IMR-90 (cell line): ENCODE data around the gene STXBP6. TPM values are rescaled to one million over a fixed set of nuclear protein-coding genes. Genes with fewer than 3 reads are reported as not detected.
A peak's percentile ranks its signal among the peaks of the same experiment; 100 is the strongest.

ENCODE experiments used
- ATAC-seq: fragments of 200-7000 bp; cut with Tn5 transposase; 2 replicates; pipeline ENCODE4 v1.9.1; 2020; ENCODE audit warnings: low read depth, mild to moderate bottlenecking, moderate library complexity
- BruUV-seq: library from RNA; stranded (reverse); fragments of 400-500 nt; replicated peaks from 2 replicates; lab custom pipeline; 2021; lab: Mats Ljungman, UMichigan
- CTCF ChIA-PET: fragments of 300-600 bp; formaldehyde crosslinking; extraction: SDS; loops from one replicate; lab custom pipeline; 2021; ENCODE audit warnings: antibody characterized with exemption; lab: Yijun Ruan, JAX
- POLR2A ChIA-PET: fragments of 300-600 bp; sonication (Branson Sonifier 250); formaldehyde crosslinking; loops from one replicate; lab custom pipeline; 2022; ENCODE audit warnings: antibody characterized with exemption; ENCODE audit not compliant: unreplicated experiment; lab: Charles Lee
- DNase-seq: peaks from one replicate; pipeline ENCODE4 v3.0.0; 2013
- H2AFZ ChIP-seq: replicated peaks from 2 replicates; pipeline ENCODE3; 2013; ENCODE audit warnings: low read length, mild to moderate bottlenecking; ENCODE audit not compliant: poor library complexity
- H2AK5ac ChIP-seq: 2 replicates; pipeline ENCODE4 v1.6.1; 2013; ENCODE audit warnings: low read depth, low read length, inconsistent platforms
- H2AK9ac ChIP-seq: replicated peaks from 2 replicates; pipeline ENCODE3; 2013; ENCODE audit warnings: mild to moderate bottlenecking, low read depth, low read length, moderate library complexity; ENCODE audit not compliant: poor library complexity
- H2BK120ac ChIP-seq: 2 replicates; pipeline ENCODE4 v1.6.1; 2013; ENCODE audit warnings: low read depth, low read length, inconsistent platforms
- H2BK15ac ChIP-seq: 3 replicates; pipeline ENCODE4 v1.6.1; 2013; ENCODE audit warnings: low read depth, low read length, inconsistent platforms
- H2BK20ac ChIP-seq: 2 replicates; pipeline ENCODE4 v1.6.1; 2013; ENCODE audit warnings: low read depth, mild to moderate bottlenecking, inconsistent platforms, low read length, moderate library complexity
- H2BK5ac ChIP-seq: 2 replicates; pipeline ENCODE4 v1.6.1; 2013; ENCODE audit warnings: mild to moderate bottlenecking, low read depth, low read length, inconsistent platforms; ENCODE audit not compliant: poor library complexity, severe bottlenecking
- H3K14ac ChIP-seq: replicated peaks from 2 replicates; pipeline ENCODE4 v1.6.1; 2013; ENCODE audit warnings: low read depth, low read length, inconsistent platforms
- H3K18ac ChIP-seq: 2 replicates; pipeline ENCODE4 v1.6.1; 2013; ENCODE audit warnings: low read depth, low read length, control low read depth
- H3K23ac ChIP-seq: 2 replicates; pipeline ENCODE4 v1.6.1; 2013; ENCODE audit warnings: low read depth, low read length, inconsistent platforms
- H3K27ac ChIP-seq: 2 replicates; pipeline ENCODE4 v1.5.1; 2013; ENCODE audit warnings: mild to moderate bottlenecking, control low read depth, low read length; ENCODE audit not compliant: insufficient read depth
- H3K27me3 ChIP-seq: 2 replicates; pipeline ENCODE4 v1.6.1; 2013; ENCODE audit warnings: low read length; ENCODE audit not compliant: control insufficient read depth, insufficient read depth
- H3K36me3 ChIP-seq: 2 replicates; pipeline ENCODE4 v1.6.1; 2013; ENCODE audit warnings: low read length, mixed read lengths; ENCODE audit not compliant: control insufficient read depth, insufficient read depth
- H3K4ac ChIP-seq: 2 replicates; pipeline ENCODE4 v1.6.1; 2013; ENCODE audit warnings: low read depth, low read length, inconsistent platforms
- H3K4me1 ChIP-seq: 2 replicates; pipeline ENCODE4 v1.6.1; 2013; ENCODE audit warnings: low read length, mixed read lengths; ENCODE audit not compliant: control insufficient read depth, insufficient read depth
- H3K4me2 ChIP-seq: 2 replicates; pipeline ENCODE4 v1.6.1; 2013; ENCODE audit warnings: low read depth, mild to moderate bottlenecking, control low read depth, low read length, moderate library complexity
- H3K4me3 ChIP-seq: 2 replicates; pipeline ENCODE4 v1.5.1; 2013; ENCODE audit warnings: low read depth, mild to moderate bottlenecking, control low read depth, low read length, moderate library complexity; ENCODE audit not compliant: insufficient read depth
- H3K56ac ChIP-seq: 2 replicates; pipeline ENCODE4 v1.6.1; 2013; ENCODE audit warnings: low read length, inconsistent platforms; ENCODE audit not compliant: insufficient read depth; ENCODE audit errors: extremely low read depth
- H3K79me1 ChIP-seq, 2 experiments: 2 replicates each; pipeline ENCODE4 v1.6.1; 2013; ENCODE audit warnings: low read length in 2 of 2, inconsistent platforms in 1 of 2, low read depth in 1 of 2
- H3K9ac ChIP-seq: 2 replicates; pipeline ENCODE4 v1.6.1; 2013; ENCODE audit warnings: low read depth, low read length, control low read depth
- H3K9me1 ChIP-seq: 2 replicates; pipeline ENCODE4 v1.6.1; 2013; ENCODE audit warnings: low read length, inconsistent platforms; ENCODE audit not compliant: insufficient read depth
- H3K9me3 ChIP-seq: 2 replicates; pipeline ENCODE4 v1.6.1; 2013; ENCODE audit warnings: low read length; ENCODE audit not compliant: control insufficient read depth, insufficient read depth
- H4K20me1 ChIP-seq: 2 replicates; pipeline ENCODE4 v1.6.1; 2013; ENCODE audit warnings: low read length, inconsistent platforms; ENCODE audit not compliant: insufficient read depth
- H4K5ac ChIP-seq: 2 replicates; pipeline ENCODE4 v1.6.1; 2013; ENCODE audit warnings: mild to moderate bottlenecking, low read depth, low read length, control low read depth
- H4K8ac ChIP-seq, 2 experiments: 2 replicates each; pipeline ENCODE4 v1.6.1; 2013; ENCODE audit warnings: low read depth in 2 of 2, low read length in 2 of 2, control low read depth in 1 of 2, inconsistent platforms in 1 of 2
- H4K91ac ChIP-seq: 2 replicates; pipeline ENCODE4 v1.6.1; 2013; ENCODE audit warnings: low read depth, low read length, inconsistent platforms; ENCODE audit not compliant: insufficient read depth
- BHLHE40 ChIP-seq: fragments of 150-350 bp; IDR thresholded peaks from 2 replicates; pipeline ENCODE4 v1.6.1; 2016; ENCODE audit warnings: mild to moderate bottlenecking, low read depth, low read length
- CEBPB ChIP-seq: IDR thresholded peaks from 2 replicates; pipeline ENCODE4 v1.6.1; 2012; ENCODE audit warnings: low read depth, low read length, improper control_type of control experiment
- CTCF ChIP-seq: conservative IDR thresholded peaks from 2 replicates; pipeline ENCODE4 v1.5.1; 2012; ENCODE audit warnings: mild to moderate bottlenecking, low read depth, low read length, improper control_type of control experiment
- FOS ChIP-seq: fragments of 150-350 bp; IDR thresholded peaks from 2 replicates; pipeline ENCODE4 v1.6.1; 2016; ENCODE audit warnings: low read depth, low read length
- MAFK ChIP-seq: IDR thresholded peaks from 2 replicates; pipeline ENCODE4 v1.6.1; 2012; ENCODE audit warnings: low read depth, low read length, improper control_type of control experiment
- MXI1 ChIP-seq: IDR thresholded peaks from 2 replicates; pipeline ENCODE4 v1.6.1; 2012; ENCODE audit warnings: low read depth, mild to moderate bottlenecking, low read length, moderate library complexity, borderline replicate concordance
- NFE2L2 ChIP-seq: fragments of 150-350 bp; IDR thresholded peaks from 2 replicates; pipeline ENCODE4 v1.6.1; 2016; ENCODE audit warnings: low read depth, mild to moderate bottlenecking, low read length
- POLR2A ChIP-seq: IDR thresholded peaks from 2 replicates; pipeline ENCODE4 v1.6.1; 2012; ENCODE audit warnings: mild to moderate bottlenecking, low read depth, low read length
- RAD21 ChIP-seq: IDR thresholded peaks from 2 replicates; pipeline ENCODE4 v1.6.1; 2012; ENCODE audit warnings: low read length, improper control_type of control experiment
- WGBS, 2 experiments: methylation state at CpG; one replicate each; pipeline versions ENCODE4 v1.1.5 to v1.1.7; 2013; ENCODE audit warnings: missing lambda C conversion rate in 2 of 2; ENCODE audit not compliant: insufficient read length in 1 of 2; ENCODE audit errors: extremely low coverage in 2 of 2; 5-methylcytosine and 5-hydroxymethylcytosine counted together
- dilution Hi-C: fragments of 300-500 bp; cut with HindIII; formaldehyde crosslinking; loops from one replicate; pipeline ENCODE4 v1.14.3; 2018; ENCODE audit warnings: low sequenced_read_pairs; ENCODE audit not compliant: unreplicated experiment
- in situ Hi-C: fragments of 300-500 bp; cut with MboI; formaldehyde crosslinking; loops from 3 replicates; pipeline ENCODE4 v1.14.3; 2019; ENCODE audit warnings: low sequenced_read_pairs, inconsistent platforms, mixed read lengths
- intact Hi-C: fragments of 100-400 bp; cut with micrococcal nuclease; formaldehyde crosslinking; loops from 2 replicates; pipeline ENCODE4 v1.10.0; 2022
- polyA plus RNA-seq, 3 experiments: library from polyadenylated mRNA; depleted of rRNA; stranded (reverse); fragments of >200 nt; gene quantifications; 2 replicates each; pipeline ENCODE4 v1.2.3, GENCODE V29; 2012; ENCODE audit warnings: low replicate concordance in 1 of 3
- total RNA-seq: library from RNA; depleted of rRNA; stranded (reverse); fragments of >200 nt; gene quantifications from 2 replicates; pipeline ENCODE4 v1.2.3, GENCODE V29; 2012

Gene STXBP6
- total and polyA plus RNA-seq, 2 of the 4 experiments (the other 2 are of a cell fraction), result 14.2 to 14.3 TPM

- peaks cover 0 to 8% of the 10 kb centered on the region in 2 experiments; a peak in 1 of 4 replicates for H3K79me1 ChIP-seq
- H3K4me2 ChIP-seq, result peak overlapping the region; percentile 71
- DNase-seq, result peak; percentile 95
- in situ Hi-C loops (no loop called here), dilution Hi-C loops (no loop called here), intact Hi-C loops (loop anchor here (1.0 to 5.0 kb wide), 2 partner anchors 25 to 90 kb away; no protein-coding TSS in a partner anchor)
- H3K9me3 ChIP-seq, result no peaks in the 10 kb centered on the region
- no peak overlapping the region for H2AK9ac ChIP-seq
- H3K4me1 ChIP-seq, result peaks cover 16% of the 10 kb centered on the region
- no peak overlapping the region for H2AFZ ChIP-seq
- H2BK20ac ChIP-seq, result peak overlapping the region; percentile 80
- no peak overlapping the region for H3K23ac ChIP-seq
- H4K8ac ChIP-seq, result peak overlapping the region in 1 of 2 experiments; percentile 31; a peak in 2 of 4 replicates
- H3K27me3 ChIP-seq, result no peaks in the 10 kb centered on the region
- no CpG with 5 or more reads among the region's 9 CpGs for WGBS, 2 experiments
- CTCF ChIA-PET, result no interaction called here
- no peak overlapping the region for H3K27ac ChIP-seq
- POLR2A ChIA-PET, result no interaction called here
- ATAC-seq, result peak; percentile 82
- peak overlapping the region; percentile 71 for H2BK120ac ChIP-seq
- H3K14ac ChIP-seq, result no peak overlapping the region; the same call in 1 of the 2 replicates
- H4K20me1 ChIP-seq, result no peaks in the 10 kb centered on the region
- TF ChIP-seq BHLHE40 (peak; percentile 75), MAFK (peak; percentile 94), RAD21 (0 out of 2 replicates have a peak, but pooled peaks have one; percentile 4), FOS (peak; percentile 95), CTCF (no peak), NFE2L2 (0 out of 2 replicates have a peak, but pooled peaks have one; percentile 23), CEBPB (peak; percentile 32; the same call in 1 of the 2 replicates), MXI1 (peak; percentile 32; the same call in 1 of the 2 replicates), POLR2A (no peak)
- peak overlapping the region; percentile 16; the same call in 1 of the 2 replicates for H4K5ac ChIP-seq
- H3K4me3 ChIP-seq, result no peak overlapping the region
- H3K9me1 ChIP-seq, result peaks cover 5% of the 10 kb centered on the region; the same call in 1 of the 2 replicates
- peak overlapping the region; percentile 24; the same call in 1 of the 2 replicates for H3K18ac ChIP-seq
- peak overlapping the region; percentile 76 for H2BK5ac ChIP-seq
- no peaks in the 10 kb centered on the region for H3K36me3 ChIP-seq
- BruUV-seq, result no TSS peak
- no peak overlapping the region for H2BK15ac ChIP-seq
- peak overlapping the region; percentile 56; the same call in 1 of the 2 replicates for H4K91ac ChIP-seq
- H3K9ac ChIP-seq, result no peak overlapping the region
- peak overlapping the region; percentile 30 for H3K4ac ChIP-seq
- no peak overlapping the region; the same call in 1 of the 2 replicates for H3K56ac ChIP-seq
- H2AK5ac ChIP-seq, result no peak overlapping the region; the same call in 1 of the 2 replicates
Observed at GRCh38 chr14:25006961-25007795, 42.8 kb downstream of the STXBP6 start.
